ENCODE data around the gene PLPP7. TPM values are rescaled to one million over a fixed set of nuclear protein-coding genes. Genes with fewer than 3 reads are reported as not detected.

The PLPP7 gene
- polyA plus RNA-seq, 1 donor from 2014 or later = 0.87 TPM

GRCh38 chr9:131346559-131346958 is 57.0 kb downstream of the PLPP7 start:
- Histone ChIP-seq H3K4me3 (ENCODE audit: low read length) (no peak overlapping the region), H3K27me3 (ENCODE audit: insufficient read depth, low read depth, low read length) (no peaks in the 10 kb centered on the region), H3K9me3 (ENCODE audit: low read length) (no peaks in the 10 kb centered on the region), H3K36me3 (ENCODE audit: insufficient read depth, low read length) (no peaks in the 10 kb centered on the region), H3K4me2 (ENCODE audit: low read length) (no peak overlapping the region), H3K27ac (ENCODE audit: low read length) (no peak overlapping the region), H4K20me1 (ENCODE audit: insufficient read depth) (no peaks in the 10 kb centered on the region), H3K79me2 (replicated peaks; ENCODE audit: insufficient read depth, low read length) (no peaks in the 10 kb centered on the region), H3K9ac (ENCODE audit: low read length) (no peak overlapping the region), H2AFZ (ENCODE audit: low read depth, low read length) (no peak overlapping the region), H3F3A (ENCODE audit: insufficient read depth, low read length, poor library complexity, severe bottlenecking) (no peaks in the 10 kb centered on the region), H3K9me2 (ENCODE audit: insufficient read depth, low read length) (no peaks in the 10 kb centered on the region)
- TF ChIP-seq TAF1 (IDR thresholded peaks at IDR 0.05; ENCODE audit: low read depth) (no peak), EZH2 (IDR thresholded peaks at IDR 0.05; ENCODE audit: borderline replicate concordance, insufficient read depth, low read length, poor library complexity, severe bottlenecking) (no peak), MXI1 (conservative IDR thresholded peaks at IDR 0.05; ENCODE audit: poor library complexity, severe bottlenecking) (no peak), EP300 (conservative IDR thresholded peaks at IDR 0.05; ENCODE audit: poor library complexity, severe bottlenecking) (no peak), SMC3 (conservative IDR thresholded peaks at IDR 0.05; ENCODE audit: poor library complexity) (no peak), RAD21 (conservative IDR thresholded peaks at IDR 0.05) (no peak), POLR2AphosphoS5 (IDR thresholded peaks at IDR 0.05) (no peak)
- TF ChIP-seq, protein P1, sequence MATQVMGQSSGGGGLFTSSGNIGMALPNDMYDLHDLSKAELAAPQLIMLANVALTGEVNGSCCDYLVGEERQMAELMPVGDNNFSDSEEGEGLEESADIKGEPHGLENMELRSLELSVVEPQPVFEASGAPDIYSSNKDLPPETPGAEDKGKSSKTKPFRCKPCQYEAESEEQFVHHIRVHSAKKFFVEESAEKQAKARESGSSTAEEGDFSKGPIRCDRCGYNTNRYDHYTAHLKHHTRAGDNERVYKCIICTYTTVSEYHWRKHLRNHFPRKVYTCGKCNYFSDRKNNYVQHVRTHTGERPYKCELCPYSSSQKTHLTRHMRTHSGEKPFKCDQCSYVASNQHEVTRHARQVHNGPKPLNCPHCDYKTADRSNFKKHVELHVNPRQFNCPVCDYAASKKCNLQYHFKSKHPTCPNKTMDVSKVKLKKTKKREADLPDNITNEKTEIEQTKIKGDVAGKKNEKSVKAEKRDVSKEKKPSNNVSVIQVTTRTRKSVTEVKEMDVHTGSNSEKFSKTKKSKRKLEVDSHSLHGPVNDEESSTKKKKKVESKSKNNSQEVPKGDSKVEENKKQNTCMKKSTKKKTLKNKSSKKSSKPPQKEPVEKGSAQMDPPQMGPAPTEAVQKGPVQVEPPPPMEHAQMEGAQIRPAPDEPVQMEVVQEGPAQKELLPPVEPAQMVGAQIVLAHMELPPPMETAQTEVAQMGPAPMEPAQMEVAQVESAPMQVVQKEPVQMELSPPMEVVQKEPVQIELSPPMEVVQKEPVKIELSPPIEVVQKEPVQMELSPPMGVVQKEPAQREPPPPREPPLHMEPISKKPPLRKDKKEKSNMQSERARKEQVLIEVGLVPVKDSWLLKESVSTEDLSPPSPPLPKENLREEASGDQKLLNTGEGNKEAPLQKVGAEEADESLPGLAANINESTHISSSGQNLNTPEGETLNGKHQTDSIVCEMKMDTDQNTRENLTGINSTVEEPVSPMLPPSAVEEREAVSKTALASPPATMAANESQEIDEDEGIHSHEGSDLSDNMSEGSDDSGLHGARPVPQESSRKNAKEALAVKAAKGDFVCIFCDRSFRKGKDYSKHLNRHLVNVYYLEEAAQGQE (IDR thresholded peaks at IDR 0.05; ENCODE audit: borderline replicate concordance) = no peak
- TF ChIP-seq, protein P2, sequence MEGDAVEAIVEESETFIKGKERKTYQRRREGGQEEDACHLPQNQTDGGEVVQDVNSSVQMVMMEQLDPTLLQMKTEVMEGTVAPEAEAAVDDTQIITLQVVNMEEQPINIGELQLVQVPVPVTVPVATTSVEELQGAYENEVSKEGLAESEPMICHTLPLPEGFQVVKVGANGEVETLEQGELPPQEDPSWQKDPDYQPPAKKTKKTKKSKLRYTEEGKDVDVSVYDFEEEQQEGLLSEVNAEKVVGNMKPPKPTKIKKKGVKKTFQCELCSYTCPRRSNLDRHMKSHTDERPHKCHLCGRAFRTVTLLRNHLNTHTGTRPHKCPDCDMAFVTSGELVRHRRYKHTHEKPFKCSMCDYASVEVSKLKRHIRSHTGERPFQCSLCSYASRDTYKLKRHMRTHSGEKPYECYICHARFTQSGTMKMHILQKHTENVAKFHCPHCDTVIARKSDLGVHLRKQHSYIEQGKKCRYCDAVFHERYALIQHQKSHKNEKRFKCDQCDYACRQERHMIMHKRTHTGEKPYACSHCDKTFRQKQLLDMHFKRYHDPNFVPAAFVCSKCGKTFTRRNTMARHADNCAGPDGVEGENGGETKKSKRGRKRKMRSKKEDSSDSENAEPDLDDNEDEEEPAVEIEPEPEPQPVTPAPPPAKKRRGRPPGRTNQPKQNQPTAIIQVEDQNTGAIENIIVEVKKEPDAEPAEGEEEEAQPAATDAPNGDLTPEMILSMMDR (IDR thresholded peaks at IDR 0.05; ENCODE audit: poor library complexity, severe bottlenecking) = no peak

- H2AFZ ChIP-seq (ENCODE audit: low read depth, low read length) = no peak overlapping the region
- no peaks in the 10 kb centered on the region for H3K27me3 ChIP-seq (ENCODE audit: insufficient read depth, low read depth, low read length)
- no peak overlapping the region for H3K9ac ChIP-seq (ENCODE audit: low read length)
- H4K20me1 ChIP-seq (ENCODE audit: insufficient read depth) = no peaks in the 10 kb centered on the region
- H3K79me2 ChIP-seq (replicated peaks; ENCODE audit: insufficient read depth, low read length) = no peaks in the 10 kb centered on the region
- H3K9me3 ChIP-seq (ENCODE audit: low read length) = no peaks in the 10 kb centered on the region
- no peak overlapping the region for H3K27ac ChIP-seq (ENCODE audit: low read length)
- TF ChIP-seq, protein P1 (IDR thresholded peaks at IDR 0.05; ENCODE audit: borderline replicate concordance) = no peak
- TF ChIP-seq TAF1 (IDR thresholded peaks at IDR 0.05; ENCODE audit: low read depth) (no peak), RAD21 (conservative IDR thresholded peaks at IDR 0.05) (no peak), MXI1 (conservative IDR thresholded peaks at IDR 0.05; ENCODE audit: poor library complexity, severe bottlenecking) (no peak), SMC3 (conservative IDR thresholded peaks at IDR 0.05; ENCODE audit: poor library complexity) (no peak), EP300 (conservative IDR thresholded peaks at IDR 0.05; ENCODE audit: poor library complexity, severe bottlenecking) (no peak), POLR2AphosphoS5 (IDR thresholded peaks at IDR 0.05) (no peak), EZH2 (IDR thresholded peaks at IDR 0.05; ENCODE audit: borderline replicate concordance, insufficient read depth, low read length, poor library complexity, severe bottlenecking) (no peak)
- TF ChIP-seq, protein P2 (IDR thresholded peaks at IDR 0.05; ENCODE audit: poor library complexity, severe bottlenecking) = no peak
- no peaks in the 10 kb centered on the region for H3K36me3 ChIP-seq (ENCODE audit: insufficient read depth, low read length)
- H3K9me2 ChIP-seq (ENCODE audit: insufficient read depth, low read length) = no peaks in the 10 kb centered on the region
- no peaks in the 10 kb centered on the region for H3F3A ChIP-seq (ENCODE audit: insufficient read depth, low read length, poor library complexity, severe bottlenecking)
- no peak overlapping the region for H3K4me3 ChIP-seq (ENCODE audit: low read length)
- H3K4me2 ChIP-seq (ENCODE audit: low read length) = no peak overlapping the region
Measured at GRCh38 chr9:131347376-131348020, 58.0 kb downstream of the PLPP7 start.
